ENCODE data around the gene UST.
"Not testable (repeated sequence)": the region's sequence is repeated elsewhere in the genome, so short reads cannot be mapped to it uniquely, and the experiment has no call there.

The UST gene

GRCh38 chr6:148846778-148847761 lies 100.2 kb downstream of the UST start:
- peak overlapping the region; percentile 54 for H3K27ac Mint-ChIP-seq
- ATAC-seq: peak; percentile 94

GRCh38 chr6:148848915-148849314 lies 102.1 kb downstream of the UST start:
- H3K27ac Mint-ChIP-seq: no peak overlapping the region
- peaks cover 31% of the 10 kb centered on the region for H3K4me1 Mint-ChIP-seq
- no peak overlapping the region for H3K4me3 Mint-ChIP-seq
- DNase-seq (ENCODE audit: low spot score in 2 of 2) (no peak), ATAC-seq (no peak)
- H3K9me3 Mint-ChIP-seq: peaks cover 2% of the 10 kb centered on the region
- H3K36me3 Mint-ChIP-seq: no peaks in the 10 kb centered on the region

More at GRCh38 chr6:148846778-148847761, 100.2 kb downstream of the UST start:
- Mint-ChIP-seq H3K4me3 (no peak overlapping the region), H3K4me1 (peaks cover 36% of the 10 kb centered on the region), H3K9me3 (peaks cover 2% of the 10 kb centered on the region), H3K36me3 (no peaks in the 10 kb centered on the region)
- DNase-seq (ENCODE audit: low spot score in 2 of 2): no peak

GRCh38 chr6:148849449-148849848 lies 102.6 kb downstream of the UST start:
- peak; percentile 62 for ATAC-seq
- not testable (repeated sequence) for H3K36me3 Mint-ChIP-seq; DNase-seq (ENCODE audit: low spot score in 2 of 2); H3K27ac Mint-ChIP-seq; H3K4me3 Mint-ChIP-seq; H3K9me3 Mint-ChIP-seq
- H3K4me1 Mint-ChIP-seq: peaks cover 34% of the 10 kb centered on the region

GRCh38 chr6:148850964-148851363 lies 104.1 kb downstream of the UST start:
- Mint-ChIP-seq H3K36me3 (no peaks in the 10 kb centered on the region), H3K27ac (no peak overlapping the region), H3K4me1 (peaks cover 43% of the 10 kb centered on the region), H3K9me3 (peaks cover 2% of the 10 kb centered on the region), H3K4me3 (no peak overlapping the region)
- DNase-seq (ENCODE audit: low spot score in 2 of 2) (no peak), ATAC-seq (no peak)

GRCh38 chr6:148851683-148852556 lies 105.1 kb downstream of the UST start:
- Mint-ChIP-seq H3K4me3 (no peak overlapping the region), H3K9me3 (peaks cover 2% of the 10 kb centered on the region), H3K36me3 (no peaks in the 10 kb centered on the region), H3K4me1 (peaks cover 41% of the 10 kb centered on the region), H3K27ac (no peak overlapping the region)
- DNase-seq (ENCODE audit: low spot score in 2 of 2): no peak
- ATAC-seq: no peak

GRCh38 chr6:148852688-148853087 lies 105.9 kb downstream of the UST start:
- Mint-ChIP-seq H3K27ac (no peak overlapping the region), H3K9me3 (peaks cover 2% of the 10 kb centered on the region), H3K36me3 (no peaks in the 10 kb centered on the region), H3K4me1 (peaks cover 40% of the 10 kb centered on the region), H3K4me3 (no peak overlapping the region)
- DNase-seq (ENCODE audit: low spot score in 2 of 2) (no peak), ATAC-seq (no peak)

GRCh38 chr6:148853113-148853512 lies 106.3 kb downstream of the UST start:
- peaks cover 41% of the 10 kb centered on the region for H3K4me1 Mint-ChIP-seq
- H3K36me3 Mint-ChIP-seq; H3K27ac Mint-ChIP-seq; ATAC-seq; H3K9me3 Mint-ChIP-seq; DNase-seq (ENCODE audit: low spot score in 2 of 2); H3K4me3 Mint-ChIP-seq: not testable (repeated sequence)

GRCh38 chr6:148854096-148854495 lies 107.3 kb downstream of the UST start:
- DNase-seq (ENCODE audit: low spot score in 2 of 2) (no peak), ATAC-seq (no peak)
- Mint-ChIP-seq H3K4me1 (peaks cover 38% of the 10 kb centered on the region), H3K36me3 (no peaks in the 10 kb centered on the region), H3K27ac (peak overlapping the region; percentile 3), H3K4me3 (no peak overlapping the region), H3K9me3 (peaks cover 2% of the 10 kb centered on the region)

- no peaks in the 10 kb centered on the region for H3K9me3 Mint-ChIP-seq
- peak overlapping the region; percentile 3 for H3K27ac Mint-ChIP-seq
- ATAC-seq (no peak), DNase-seq (ENCODE audit: low spot score in 2 of 2) (no peak)
- peaks cover 30% of the 10 kb centered on the region for H3K4me1 Mint-ChIP-seq
- H3K4me3 Mint-ChIP-seq: no peak overlapping the region
- H3K36me3 Mint-ChIP-seq: no peaks in the 10 kb centered on the region
Measured at GRCh38 chr6:148854992-148855391, 108.2 kb downstream of the UST start.

- Mint-ChIP-seq H3K36me3 (no peaks in the 10 kb centered on the region), H3K27ac (peak overlapping the region; percentile 43), H3K4me3 (no peak overlapping the region), H3K4me1 (peaks cover 30% of the 10 kb centered on the region), H3K9me3 (no peaks in the 10 kb centered on the region)
- DNase-seq (ENCODE audit: low spot score in 2 of 2): no peak
- ATAC-seq: peak; percentile 93
Measured at GRCh38 chr6:148855744-148856143, 108.9 kb downstream of the UST start.

- ATAC-seq: no peak
- Mint-ChIP-seq H3K4me3 (no peak overlapping the region), H3K4me1 (peaks cover 46% of the 10 kb centered on the region), H3K36me3 (no peaks in the 10 kb centered on the region), H3K27ac (peak overlapping the region; percentile 8), H3K9me3 (peaks cover 8% of the 10 kb centered on the region)
- DNase-seq (ENCODE audit: low spot score in 2 of 2): no peak
Measured at GRCh38 chr6:148857798-148858390, 111.1 kb downstream of the UST start.

GRCh38 chr6:148864132-148864531 lies 117.3 kb downstream of the UST start:
- not testable (repeated sequence) for H3K36me3 Mint-ChIP-seq; DNase-seq (ENCODE audit: low spot score in 2 of 2); ATAC-seq

GRCh38 chr6:148864941-148865340 lies 118.1 kb downstream of the UST start:
- H3K4me1 Mint-ChIP-seq: peaks cover 55% of the 10 kb centered on the region
- DNase-seq (ENCODE audit: low spot score in 2 of 2) (no peak), ATAC-seq (no peak)
- no peaks in the 10 kb centered on the region for H3K36me3 Mint-ChIP-seq
- peaks cover 8% of the 10 kb centered on the region for H3K9me3 Mint-ChIP-seq
- no peak overlapping the region for H3K27ac Mint-ChIP-seq
- H3K4me3 Mint-ChIP-seq: no peak overlapping the region

More at GRCh38 chr6:148864132-148864531, 117.3 kb downstream of the UST start:
- H3K9me3 Mint-ChIP-seq, H3K27ac Mint-ChIP-seq, H3K4me3 Mint-ChIP-seq: not testable (repeated sequence)
- peaks cover 47% of the 10 kb centered on the region for H3K4me1 Mint-ChIP-seq

GRCh38 chr6:148866657-148867268 lies 119.9 kb downstream of the UST start:
- Mint-ChIP-seq H3K4me3 (no peak overlapping the region), H3K9me3 (peaks cover 2% of the 10 kb centered on the region), H3K27ac (no peak overlapping the region), H3K4me1 (peaks cover 64% of the 10 kb centered on the region), H3K36me3 (no peaks in the 10 kb centered on the region)
- ATAC-seq: peak; percentile 49
- no peak for DNase-seq (ENCODE audit: low spot score in 2 of 2)

GRCh38 chr6:148867862-148868261 lies 121.0 kb downstream of the UST start:
- Mint-ChIP-seq H3K4me3 (peak overlapping the region; percentile 53), H3K27ac (peak overlapping the region; percentile 75), H3K4me1 (peaks cover 57% of the 10 kb centered on the region), H3K9me3 (no peaks in the 10 kb centered on the region), H3K36me3 (no peaks in the 10 kb centered on the region)
- ATAC-seq (peak; percentile 93), DNase-seq (ENCODE audit: low spot score in 2 of 2) (no peak)
